H1 (cell line): Measurements from ENCODE around the gene KNDC1. TPM values are rescaled to one million over a fixed set of nuclear protein-coding genes. Genes with fewer than 3 reads are reported as not detected.

Source experiments
- CTCF ChIA-PET: fragments of 300-600 bp; sonication (Branson Sonifier 250); formaldehyde crosslinking; loops from one replicate; lab custom pipeline; 2021; ENCODE audit not compliant: partially characterized antibody; lab: Charles Lee
- POLR2A ChIA-PET: fragments of 300-600 bp; sonication (Branson Sonifier 250); formaldehyde crosslinking; loops from one replicate; lab custom pipeline; 2021; ENCODE audit warnings: inconsistent platforms; ENCODE audit not compliant: partially characterized antibody; lab: Charles Lee
- DNase-seq, 2 experiments: peaks; one replicate each; pipeline versions ENCODE4 v3.0.0 to v3.0.0-alpha.2; 2010 to 2022; ENCODE audit warnings: low spot score in 2 of 2, low read depth in 1 of 2, mixed read lengths in 1 of 2
- FAIRE-seq: peaks from 2 replicates; lab custom pipeline; 2011; peaks lifted over from hg19 to GRCh38; lab: Jason Lieb, UNC
- H2AFZ ChIP-seq: 2 replicates; pipeline ENCODE4 v1.8.1; 2012; ENCODE audit warnings: low read length, inconsistent platforms
- H2AK5ac ChIP-seq: 2 replicates; pipeline ENCODE4 v1.6.1; 2013; ENCODE audit warnings: low read depth, low read length
- H2BK120ac ChIP-seq: replicated peaks from 2 replicates; pipeline ENCODE3; 2013; ENCODE audit warnings: low read depth, low read length, inconsistent platforms
- H2BK12ac ChIP-seq: 2 replicates; pipeline ENCODE4 v1.6.1; 2013; ENCODE audit warnings: low read depth, low read length
- H2BK15ac ChIP-seq: 2 replicates; pipeline ENCODE4 v1.6.1; 2013; ENCODE audit warnings: low read length
- H2BK20ac ChIP-seq: 2 replicates; pipeline ENCODE4 v1.6.1; 2013; ENCODE audit warnings: low read length
- H2BK5ac ChIP-seq: 2 replicates; pipeline ENCODE4 v1.6.1; 2013; ENCODE audit warnings: low read depth, low read length
- H3K14ac ChIP-seq: 2 replicates; pipeline ENCODE4 v1.6.1; 2013; ENCODE audit warnings: inconsistent platforms; ENCODE audit not compliant: insufficient read length
- H3K18ac ChIP-seq: 2 replicates; pipeline ENCODE4 v1.6.1; 2013; ENCODE audit warnings: low read length; ENCODE audit errors: extremely low read depth
- H3K23ac ChIP-seq: 2 replicates; pipeline ENCODE4 v1.6.1; 2013; ENCODE audit warnings: inconsistent platforms; ENCODE audit not compliant: insufficient read length
- H3K23me2 ChIP-seq: 2 replicates; pipeline ENCODE4 v1.6.1; 2013; ENCODE audit warnings: low read depth, low read length
- H3K27ac ChIP-seq: 2 replicates; pipeline ENCODE4 v1.6.1; 2011; ENCODE audit warnings: low read depth, low read length, inconsistent platforms
- H3K27me3 ChIP-seq, 4 experiments: replicated peaks in 1 of 4; 1 replicate in 1 of 4; 2 replicates in 3 of 4; pipeline versions ENCODE4 v1.6.1 to v1.8.1; 2011 to 2013; ENCODE audit warnings: low read length in 3 of 4, mild to moderate bottlenecking in 3 of 4, inconsistent platforms in 2 of 4, mixed read lengths in 2 of 4, moderate library complexity in 1 of 4; ENCODE audit not compliant: control insufficient read depth in 3 of 4, insufficient read depth in 3 of 4; ENCODE audit errors: extremely low read depth in 1 of 4
- H3K36me3 ChIP-seq, 4 experiments: 2 replicates each; pipeline versions ENCODE4 v1.6.1 to v1.8.1; 2011 to 2013; ENCODE audit warnings: mild to moderate bottlenecking in 4 of 4, low read length in 3 of 4, moderate library complexity in 2 of 4, control low read depth in 1 of 4, inconsistent platforms in 1 of 4; ENCODE audit not compliant: insufficient read depth in 4 of 4, control insufficient read depth in 2 of 4
- H3K4ac ChIP-seq: replicated peaks from 2 replicates; pipeline ENCODE3; 2013; ENCODE audit warnings: low read length, low read depth, mixed read lengths, inconsistent platforms; ENCODE audit not compliant: insufficient read length
- H3K4me1 ChIP-seq, 4 experiments: replicated peaks in 1 of 4; 1 replicate in 1 of 4; 2 replicates in 3 of 4; pipeline versions ENCODE4 v1.6.1 to v1.8.1; 2011 to 2013; ENCODE audit warnings: low read length in 3 of 4, inconsistent platforms in 2 of 4, mixed read lengths in 1 of 4; ENCODE audit not compliant: insufficient read depth in 4 of 4, control insufficient read depth in 3 of 4
- H3K4me2 ChIP-seq, 2 experiments: 2 replicates each; pipeline versions ENCODE4 v1.6.1 to v1.8.1; 2011 to 2013; ENCODE audit warnings: low read depth in 2 of 2, low read length in 2 of 2, control low read depth in 1 of 2, inconsistent platforms in 1 of 2, mild to moderate bottlenecking in 1 of 2; ENCODE audit not compliant: insufficient read depth in 1 of 2
- H3K4me3 ChIP-seq, 4 experiments: fragments of 200-600, 300-600 bp in 1 of 4; sonication (generic), shearing (Covaris generic), sonication (Bioruptor Twin) in 1 of 4; 2 replicates each; pipeline versions ENCODE4 v1.5.1 to v1.8.1; 2011 to 2016; ENCODE audit warnings: low read length in 4 of 4, low read depth in 3 of 4, control low read depth in 2 of 4, inconsistent platforms in 2 of 4, mild to moderate bottlenecking in 2 of 4, mixed read lengths in 1 of 4, moderate library complexity in 1 of 4; ENCODE audit not compliant: insufficient read depth in 2 of 4; ENCODE audit errors: extremely low read depth in 1 of 4
- H3K56ac ChIP-seq: replicated peaks from 2 replicates; pipeline ENCODE3; 2013; ENCODE audit warnings: low read depth, mild to moderate bottlenecking, mixed read lengths, low read length, inconsistent platforms; ENCODE audit not compliant: insufficient read length
- H3K79me1 ChIP-seq: 2 replicates; pipeline ENCODE4 v1.6.1; 2013; ENCODE audit warnings: low read depth, low read length, control low read depth
- H3K79me2 ChIP-seq, 2 experiments: 2 replicates each; pipeline versions ENCODE4 v1.6.1 to v1.8.1; 2012 to 2013; ENCODE audit warnings: low read length in 2 of 2, mild to moderate bottlenecking in 2 of 2, inconsistent platforms in 1 of 2; ENCODE audit not compliant: insufficient read depth in 2 of 2, control insufficient read depth in 1 of 2
- H3K9ac ChIP-seq, 4 experiments: replicated peaks in 1 of 4; 1 replicate in 1 of 4; 2 replicates in 3 of 4; pipeline versions ENCODE4 v1.6.1 to v1.8.1; 2011 to 2013; ENCODE audit warnings: low read depth in 3 of 4, low read length in 3 of 4, control low read depth in 2 of 4, mild to moderate bottlenecking in 2 of 4, moderate library complexity in 2 of 4, inconsistent platforms in 1 of 4; ENCODE audit errors: extremely low read depth in 1 of 4
- H3K9me3 ChIP-seq, 2 experiments: 2 replicates each; pipeline versions ENCODE4 v1.6.1 to v1.8.1; 2012 to 2013; ENCODE audit warnings: mild to moderate bottlenecking in 2 of 2, moderate library complexity in 2 of 2, control low read depth in 1 of 2, inconsistent platforms in 1 of 2, low read depth in 1 of 2, low read length in 1 of 2, mixed read lengths in 1 of 2; ENCODE audit not compliant: insufficient read depth in 2 of 2
- H4K20me1 ChIP-seq, 2 experiments: replicated peaks in 1 of 2; 2 replicates each; pipeline versions ENCODE3 to v1.8.1; 2011 to 2013; ENCODE audit warnings: inconsistent platforms in 2 of 2, low read length in 2 of 2, mild to moderate bottlenecking in 1 of 2; ENCODE audit not compliant: insufficient read depth in 2 of 2, control insufficient read depth in 1 of 2
- H4K5ac ChIP-seq: 2 replicates; pipeline ENCODE4 v1.6.1; 2013; ENCODE audit warnings: low read length, low read depth, mixed read lengths, inconsistent platforms; ENCODE audit not compliant: insufficient read length
- H4K8ac ChIP-seq: 2 replicates; pipeline ENCODE4 v1.8.0; 2013; ENCODE audit warnings: mild to moderate bottlenecking, moderate library complexity, low read length, inconsistent platforms; ENCODE audit not compliant: insufficient read depth; ENCODE audit errors: extremely low read depth
- H4K91ac ChIP-seq: replicated peaks from 2 replicates; pipeline ENCODE3; 2013; ENCODE audit warnings: low read length, mixed read lengths, inconsistent platforms; ENCODE audit not compliant: insufficient read length
- CBX5 ChIP-seq: fragments of 300-800, 300-1000 bp; sonication (generic); IDR thresholded peaks from 2 replicates; pipeline ENCODE4 v1.7.1; 2016; ENCODE audit warnings: antibody characterized with exemption, low read length, low read depth
- CBX8 ChIP-seq: fragments of 300-800, 300-1000 bp; sonication (generic); IDR thresholded peaks from 2 replicates; pipeline ENCODE4 v1.7.1; 2016; ENCODE audit warnings: low read depth, low read length, borderline replicate concordance
- EGR1 ChIP-seq: IDR thresholded peaks from 2 replicates; pipeline ENCODE4 v1.6.1; 2011; ENCODE audit warnings: low read depth, low read length, borderline replicate concordance
- JUN ChIP-seq: IDR thresholded peaks from 2 replicates; pipeline ENCODE4 v1.6.1; 2011; ENCODE audit warnings: low read depth, mild to moderate bottlenecking, improper control_type of control experiment, low read length
- POLR2A ChIP-seq, 2 experiments: IDR thresholded peaks; 1 replicate in 1 of 2; 2 replicates in 1 of 2; pipeline ENCODE4 v1.6.1; 2011; ENCODE audit warnings: low read depth in 2 of 2, low read length in 2 of 2, mild to moderate bottlenecking in 2 of 2; ENCODE audit errors: control extremely low read depth in 1 of 2
- POLR2AphosphoS5 ChIP-seq: IDR thresholded peaks from 2 replicates; pipeline ENCODE4 v1.6.1; 2011; ENCODE audit warnings: low read depth, low read length
- SIRT6 ChIP-seq: IDR thresholded peaks from one replicate; pipeline ENCODE4 v1.7.1; 2012; ENCODE audit warnings: low read length, inconsistent platforms
- TAF1 ChIP-seq: IDR thresholded peaks from 2 replicates; pipeline ENCODE4 v1.6.1; 2011; ENCODE audit warnings: mild to moderate bottlenecking, low read depth, low read length
- TBP ChIP-seq: IDR thresholded peaks from 2 replicates; pipeline ENCODE4 v1.6.1; 2011; ENCODE audit warnings: low read depth, low read length, improper control_type of control experiment
- WGBS, 2 experiments: shearing (Covaris generic) in 1 of 2; methylation state at CpG; one replicate each; pipeline versions ENCODE4 v1.1.6 to v1.1.7; 2013 to 2015; ENCODE audit warnings: low lambda C conversion rate in 2 of 2, mixed read lengths in 2 of 2, inconsistent platforms in 1 of 2, low coverage in 1 of 2, missing lambda C conversion rate in 1 of 2; ENCODE audit not compliant: insufficient replicate concordance in 2 of 2, insufficient coverage in 1 of 2, insufficient read length in 1 of 2; ENCODE audit errors: extremely low coverage in 1 of 2, missing lambda C conversion rate in 1 of 2; 5-methylcytosine and 5-hydroxymethylcytosine counted together
- polyA plus RNA-seq, 7 experiments: library from polyadenylated mRNA; depleted of rRNA in 3 of 7; stranded (reverse) in 5 of 7; unstranded in 2 of 7; fragments of >200 nt in 5 of 7; fragments of 200-250 nt in 2 of 7; gene quantifications; 1 replicate in 5 of 7; 2 replicates in 1 of 7; 4 replicates in 1 of 7; pipeline versions ENCODE4 v1.2.1 to v1.2.3, GENCODE V29; 2011 to 2013; ENCODE audit warnings: missing spikeins in 2 of 7, mixed read lengths in 2 of 7
- total RNA-seq: library from RNA; stranded (reverse); fragmentation: NEBNext Ultra II Directional; extraction: Animal tissue kit (Norgen Biotek cat#: 25700); gene quantifications from 2 replicates; pipeline ENCODE4 v1.2.1, GENCODE V29; 2021

Gene KNDC1
- total and polyA plus RNA-seq, 2 of the 8 experiments (the other 6 are each of a cell fraction or from before 2014, with no cell fraction given), result 7.5 to 16.7 TPM

DNA sequence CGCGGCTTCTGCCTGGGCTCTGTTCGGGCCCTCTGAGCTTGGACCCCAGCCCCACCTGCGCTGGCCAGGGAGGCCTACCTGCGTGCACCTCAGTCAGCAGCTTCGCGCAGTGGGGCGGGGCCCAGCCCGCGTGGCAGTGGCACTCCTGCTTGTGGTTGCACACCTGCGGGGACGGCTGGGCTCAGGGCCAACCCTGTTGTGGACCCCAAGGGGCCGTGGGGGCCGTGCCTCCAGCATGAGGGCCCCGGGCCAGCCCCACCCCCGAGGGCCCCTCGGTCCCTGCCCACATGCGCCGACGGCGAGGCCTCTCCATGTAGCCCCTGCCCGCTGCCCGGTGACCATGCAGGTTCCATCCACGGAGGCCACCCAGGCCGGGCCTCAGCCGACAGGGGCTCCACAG is 109.3 kb downstream of the KNDC1 start:
- H3K23ac ChIP-seq, result no peak overlapping the region
- no peak overlapping the region for H2BK120ac ChIP-seq
- H3K27me3 ChIP-seq, result no peaks in the 10 kb centered on the region
- H4K91ac ChIP-seq, result no peak overlapping the region
- ChIA-PET CTCF (interaction anchor here (0.9 to 3.5 kb wide), 5 partner anchors 8 to 126 kb away, joined by 3 to 11 read pairs (median 4); partner anchors contain the start of gene ADAM8), POLR2A (interaction anchor here (1.3 kb wide), 1 partner anchor 42 kb away, joined by 3 read pairs; no protein-coding TSS in a partner anchor)
- H3K4me3 ChIP-seq, result no peak overlapping the region
- 87% methylated on average over 25 of the region's 26 CpGs; no CpG with 5 or more reads in 1 of the 2 experiments for WGBS, 2 experiments
- H2AK5ac ChIP-seq, result no peak overlapping the region
- H3K79me1 ChIP-seq, result no peaks in the 10 kb centered on the region
- H3K79me2 ChIP-seq, result no peaks in the 10 kb centered on the region
- no peak overlapping the region for H3K18ac ChIP-seq
- no peak overlapping the region for H3K56ac ChIP-seq
- H3K4me1 ChIP-seq, result peaks cover 0 to 3% (median 0%) of the 10 kb centered on the region in 4 experiments; a peak in 3 of 7 replicates
- no peaks in the 10 kb centered on the region for H3K9me3 ChIP-seq
- no peak overlapping the region for H3K4ac ChIP-seq
- H2BK5ac ChIP-seq, result no peak overlapping the region
- no peak overlapping the region for H2BK15ac ChIP-seq
- no peak overlapping the region for H4K8ac ChIP-seq
- no peak overlapping the region for H4K5ac ChIP-seq
- no peaks in the 10 kb centered on the region for H3K36me3 ChIP-seq
- H2AFZ ChIP-seq, result no peak overlapping the region
- no peak overlapping the region for H3K9ac ChIP-seq
- H3K4me2 ChIP-seq, result no peak overlapping the region
- H4K20me1 ChIP-seq, result peaks cover 0 to 1% of the 10 kb centered on the region in 2 experiments
- no peak overlapping the region for H2BK12ac ChIP-seq
- DNase-seq, result no peak
- no peak for FAIRE-seq
- H3K23me2 ChIP-seq, result no peaks in the 10 kb centered on the region
- no peak overlapping the region for H3K14ac ChIP-seq
- H3K27ac ChIP-seq, result no peak overlapping the region
- H2BK20ac ChIP-seq, result no peak overlapping the region
- TF ChIP-seq CBX8 (no peak), EGR1 (no peak), TAF1 (no peak), POLR2AphosphoS5 (no peak), POLR2A (IDR thresholded peaks at IDR 0.05; ENCODE audit: control extremely low read depth in 1 of 2, low read depth in 2 of 2, low read length in 2 of 2) (no peak), JUN (no peak), CBX5 (no peak), TBP (no peak), SIRT6 (no peak)
